Vagina (tissue), 2 donors: ENCODE data around the gene VSIG4.

Experiments used
- POLR2A ChIP-seq, 2 donors: fragments of 450-650 bp; IDR thresholded peaks; one replicate each; pipeline ENCODE4 v1.6.1; 2017; ENCODE audit warnings: antibody characterized with exemption in 2 of 2, mild to moderate bottlenecking in 2 of 2, moderate library complexity in 2 of 2
- POLR2AphosphoS5 ChIP-seq, 2 donors: sonication (generic); formaldehyde crosslinking; IDR thresholded peaks; one replicate each; pipeline ENCODE4 v1.9.0; 2017; ENCODE audit warnings: antibody characterized with exemption in 2 of 2, mild to moderate bottlenecking in 2 of 2, low read depth in 1 of 2; ENCODE audit not compliant: insufficient read depth in 1 of 2
- TF ChIP-seq, protein P1 (sequence below), 3 experiments: fragments of 450-650 bp in 2 of 3; fragments of 200-600 bp in 1 of 3; sonication (generic) in 1 of 3; IDR thresholded peaks; one replicate each; pipeline ENCODE4 v1.5.1; 2017 to 2019; ENCODE audit warnings: antibody characterized with exemption in 3 of 3, mild to moderate bottlenecking in 2 of 3, moderate library complexity in 2 of 3

DNA sequence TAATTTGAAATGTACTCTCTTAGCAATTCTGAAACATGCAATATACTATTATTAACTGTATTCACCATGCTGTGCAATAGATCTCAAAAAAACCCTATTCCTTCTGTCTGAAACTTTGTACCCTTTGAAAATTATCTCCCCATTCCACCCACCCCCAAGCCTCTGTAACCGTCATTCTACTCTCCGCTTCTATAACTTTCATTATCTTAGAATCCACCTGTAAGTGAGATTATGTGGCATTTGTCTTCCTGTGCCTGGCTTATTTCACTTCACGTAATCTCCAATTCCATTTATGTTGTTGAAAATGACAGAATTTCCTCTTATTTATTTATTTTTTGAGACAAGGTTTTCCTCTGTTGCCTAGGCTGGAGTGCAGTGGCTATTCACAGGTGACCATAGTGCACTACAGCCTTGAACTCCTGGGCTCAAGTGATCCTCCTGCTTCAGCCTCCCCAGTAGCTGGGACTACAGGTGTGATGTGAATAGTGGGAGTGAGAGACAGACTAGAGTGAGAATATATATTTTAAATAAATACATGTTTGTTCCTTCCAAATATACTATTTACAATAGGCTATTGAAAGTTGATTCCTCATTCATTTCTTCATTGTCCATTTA lies 30.5 kb downstream of the VSIG4 start:
- TF ChIP-seq POLR2AphosphoS5 (IDR thresholded peaks at IDR 0.05; ENCODE audit: insufficient read depth in 1 of 2, low read depth in 1 of 2), result no peak
- TF ChIP-seq, protein P1, sequence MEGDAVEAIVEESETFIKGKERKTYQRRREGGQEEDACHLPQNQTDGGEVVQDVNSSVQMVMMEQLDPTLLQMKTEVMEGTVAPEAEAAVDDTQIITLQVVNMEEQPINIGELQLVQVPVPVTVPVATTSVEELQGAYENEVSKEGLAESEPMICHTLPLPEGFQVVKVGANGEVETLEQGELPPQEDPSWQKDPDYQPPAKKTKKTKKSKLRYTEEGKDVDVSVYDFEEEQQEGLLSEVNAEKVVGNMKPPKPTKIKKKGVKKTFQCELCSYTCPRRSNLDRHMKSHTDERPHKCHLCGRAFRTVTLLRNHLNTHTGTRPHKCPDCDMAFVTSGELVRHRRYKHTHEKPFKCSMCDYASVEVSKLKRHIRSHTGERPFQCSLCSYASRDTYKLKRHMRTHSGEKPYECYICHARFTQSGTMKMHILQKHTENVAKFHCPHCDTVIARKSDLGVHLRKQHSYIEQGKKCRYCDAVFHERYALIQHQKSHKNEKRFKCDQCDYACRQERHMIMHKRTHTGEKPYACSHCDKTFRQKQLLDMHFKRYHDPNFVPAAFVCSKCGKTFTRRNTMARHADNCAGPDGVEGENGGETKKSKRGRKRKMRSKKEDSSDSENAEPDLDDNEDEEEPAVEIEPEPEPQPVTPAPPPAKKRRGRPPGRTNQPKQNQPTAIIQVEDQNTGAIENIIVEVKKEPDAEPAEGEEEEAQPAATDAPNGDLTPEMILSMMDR (IDR thresholded peaks at IDR 0.05), result no peak
- TF ChIP-seq POLR2A (IDR thresholded peaks at IDR 0.05), result no peak
